Loucy (cell line): Measurements from ENCODE around the gene ING5.
A peak's percentile ranks its signal among the peaks of the same experiment; 100 is the strongest.
"Not testable (repeated sequence)": the region's sequence is repeated elsewhere in the genome, so short reads cannot be mapped to it uniquely, and the experiment has no call there.

Experiments used
- H2AFZ ChIP-seq: fragments of 200-600 bp; sonication (generic); 2 replicates; pipeline ENCODE4 v1.6.0; 2016; ENCODE audit warnings: antibody characterized with exemption, mild to moderate bottlenecking, low read length, moderate library complexity
- H3F3A ChIP-seq: fragments of 200-600 bp; 2 replicates; pipeline ENCODE4 v1.6.0; 2016; ENCODE audit warnings: antibody characterized with exemption, low read depth, mild to moderate bottlenecking
- H3K27me3 ChIP-seq: fragments of 200-600 bp; sonication (generic); 2 replicates; pipeline ENCODE4 v1.6.1; 2014; ENCODE audit warnings: low read length, mild to moderate bottlenecking; ENCODE audit not compliant: insufficient read depth, poor library complexity, severe bottlenecking
- H3K36me3 ChIP-seq: fragments of 200-600 bp; sonication (generic); 2 replicates; pipeline ENCODE4 v1.6.1; 2016; ENCODE audit warnings: low read length; ENCODE audit not compliant: insufficient read depth
- H3K4me1 ChIP-seq: fragments of 200-600 bp; sonication (generic); 2 replicates; pipeline ENCODE4 v1.5.1; 2014; ENCODE audit warnings: low read length, mild to moderate bottlenecking; ENCODE audit not compliant: insufficient read depth, poor library complexity, severe bottlenecking
- H3K4me2 ChIP-seq: fragments of 200-600 bp; sonication (generic); 2 replicates; pipeline ENCODE4 v1.6.0; 2014; ENCODE audit warnings: antibody characterized with exemption, low read length, low read depth, mild to moderate bottlenecking; ENCODE audit not compliant: poor library complexity, severe bottlenecking
- H3K4me3 ChIP-seq: fragments of 200-600 bp; sonication (generic); 2 replicates; pipeline ENCODE4 v1.5.1; 2014; ENCODE audit warnings: low read length, mild to moderate bottlenecking, mixed read lengths; ENCODE audit not compliant: poor library complexity, severe bottlenecking
- H3K79me2 ChIP-seq: fragments of 200-600 bp; sonication (generic); 2 replicates; pipeline ENCODE4 v1.6.1; 2014; ENCODE audit warnings: low read length; ENCODE audit not compliant: insufficient read depth
- H3K9ac ChIP-seq: fragments of 200-600 bp; sonication (generic); 2 replicates; pipeline ENCODE4 v1.6.0; 2014; ENCODE audit warnings: mild to moderate bottlenecking, low read depth, low read length, moderate library complexity; ENCODE audit not compliant: poor library complexity, severe bottlenecking
- H3K9me2 ChIP-seq: fragments of 200-600 bp; sonication (generic); replicated peaks from 2 replicates; pipeline ENCODE4 v1.6.1; 2016; ENCODE audit warnings: low read depth, low read length, mixed read lengths
- H3K9me3 ChIP-seq: fragments of 200-600 bp; sonication (generic); 2 replicates; pipeline ENCODE4 v1.6.1; 2014; ENCODE audit warnings: mild to moderate bottlenecking, antibody characterized with exemption, low read length, low read depth; ENCODE audit not compliant: insufficient read depth
- H4K20me1 ChIP-seq: fragments of 200-600 bp; sonication (generic); 2 replicates; pipeline ENCODE4 v1.6.0; 2014; ENCODE audit warnings: antibody characterized with exemption, low read length, mild to moderate bottlenecking; ENCODE audit not compliant: insufficient read depth, poor library complexity, severe bottlenecking
- CTCF ChIP-seq: fragments of 200-600 bp; sonication (generic); conservative IDR thresholded peaks from 2 replicates; pipeline ENCODE4 v1.5.1; 2014; ENCODE audit warnings: mild to moderate bottlenecking, antibody characterized with exemption, low read length
- EZH2phosphoT487 ChIP-seq: fragments of 200-600 bp; IDR thresholded peaks from 2 replicates; pipeline ENCODE4 v1.6.1; 2018; ENCODE audit warnings: antibody characterized with exemption, mild to moderate bottlenecking, moderate library complexity, borderline replicate concordance

ING5 gene

DNA sequence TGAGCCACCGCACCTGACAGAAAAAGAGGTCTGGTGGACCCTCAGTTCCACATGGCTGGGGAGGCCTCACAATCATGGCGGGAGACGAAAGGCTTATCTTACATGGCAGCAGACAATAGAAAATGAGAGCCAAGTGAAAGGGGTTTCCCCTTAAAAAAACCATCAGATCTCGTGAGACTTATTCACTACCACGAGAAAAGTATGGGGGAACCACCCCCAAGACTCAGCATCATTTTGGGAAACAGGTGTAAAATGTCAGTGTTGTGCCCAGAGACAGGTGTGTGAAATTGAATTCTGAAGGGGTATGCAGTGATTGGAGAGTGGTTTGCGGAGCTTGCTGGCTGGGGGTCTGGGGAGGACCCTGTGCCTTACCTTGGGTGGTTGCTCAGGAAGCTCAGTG, 28.0 kb downstream of the ING5 start:
- no peaks in the 10 kb centered on the region for H3K27me3 ChIP-seq
- no peak overlapping the region for H3K9ac ChIP-seq
- no peaks in the 10 kb centered on the region for H4K20me1 ChIP-seq
- TF ChIP-seq EZH2phosphoT487 (no peak), CTCF (no peak)
- no peaks in the 10 kb centered on the region for H3K9me2 ChIP-seq
- H3F3A ChIP-seq, result no peaks in the 10 kb centered on the region
- peaks cover 9% of the 10 kb centered on the region for H3K4me1 ChIP-seq
- H2AFZ ChIP-seq, result no peak overlapping the region
- H3K36me3 ChIP-seq, result no peaks in the 10 kb centered on the region
- H3K9me3 ChIP-seq, result no peaks in the 10 kb centered on the region
- H3K4me2 ChIP-seq, result no peak overlapping the region
- H3K79me2 ChIP-seq, result no peaks in the 10 kb centered on the region
- H3K4me3 ChIP-seq, result no peak overlapping the region

DNA sequence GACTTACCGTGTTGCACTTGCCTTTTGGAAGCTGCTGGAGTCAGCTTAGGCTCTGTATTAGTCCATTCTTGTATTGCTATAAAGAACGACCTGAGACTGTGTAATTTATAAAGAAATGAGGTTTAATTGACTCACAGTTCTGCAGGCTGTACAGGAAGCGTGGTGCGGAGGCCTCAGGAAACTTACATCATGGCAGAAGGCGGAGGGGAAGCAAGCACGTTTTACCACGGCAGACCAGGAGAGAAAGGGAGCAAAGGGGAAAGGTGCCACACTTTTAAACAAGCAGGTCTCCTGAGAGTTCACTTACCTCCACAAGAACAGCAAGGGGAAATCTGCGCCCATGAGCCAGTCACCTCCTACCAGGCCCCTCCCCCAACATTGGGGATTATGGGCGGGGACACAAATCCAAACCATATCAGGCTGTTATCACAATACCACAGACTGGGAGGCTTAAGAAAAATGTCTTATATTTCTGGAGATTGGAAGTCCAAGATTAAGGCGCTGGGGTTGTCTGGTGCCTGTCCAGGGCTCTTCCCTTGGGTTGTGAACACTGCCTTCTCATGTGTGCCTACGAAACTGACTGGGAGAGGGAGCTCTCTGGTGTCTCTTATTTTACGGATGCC, 28.9 kb downstream of the ING5 start:
- Histone ChIP-seq H3K79me2 (peaks cover 4% of the 10 kb centered on the region; the same call in 1 of the 2 replicates), H3K9ac (no peak overlapping the region), H3K9me3 (no peaks in the 10 kb centered on the region), H3K4me1 (peaks cover 12% of the 10 kb centered on the region), H3K27me3 (no peaks in the 10 kb centered on the region), H3K4me3 (no peak overlapping the region), H3F3A (no peaks in the 10 kb centered on the region), H3K4me2 (peak overlapping the region; percentile 25), H4K20me1 (peaks cover 2% of the 10 kb centered on the region), H2AFZ (no peak overlapping the region), H3K9me2 (no peaks in the 10 kb centered on the region), H3K36me3 (no peaks in the 10 kb centered on the region)
- TF ChIP-seq CTCF (no peak), EZH2phosphoT487 (no peak)

DNA sequence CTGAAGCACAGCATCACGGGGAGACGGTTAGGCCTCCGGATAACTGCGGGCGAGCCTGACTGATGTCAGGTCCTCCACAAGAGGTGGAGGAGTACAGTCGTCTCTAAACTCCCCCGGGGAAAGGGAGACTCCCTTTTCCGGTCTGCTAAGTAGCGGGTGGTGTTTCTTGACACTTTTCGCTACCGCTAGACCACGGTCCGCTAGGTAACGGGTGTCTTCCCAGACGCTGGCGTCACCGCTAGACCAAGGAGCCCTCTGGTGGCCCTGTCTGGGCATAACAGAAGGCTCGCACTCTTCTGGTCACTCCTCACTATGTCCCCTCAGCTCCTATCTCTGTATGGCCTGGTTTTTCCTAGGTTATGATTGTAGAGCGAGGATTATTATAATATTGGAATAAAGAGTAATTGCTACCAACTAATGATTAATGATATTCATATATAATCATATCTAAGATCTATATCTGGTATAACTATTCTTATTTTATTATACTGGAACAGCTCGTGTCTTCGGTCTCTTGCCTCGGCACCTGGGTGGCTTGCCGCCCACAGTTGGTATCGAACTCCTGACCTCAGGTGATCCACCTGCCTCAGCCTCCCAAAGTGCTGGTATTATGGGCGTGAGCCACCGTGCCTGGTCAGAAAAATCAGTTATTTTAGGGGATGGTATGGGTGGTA, 30.8 kb downstream of the ING5 start:
- peaks cover 25% of the 10 kb centered on the region for H3K4me1 ChIP-seq
- H3K4me3 ChIP-seq, result not testable (repeated sequence)

More for the DNA sequence above, 30.8 kb downstream of the ING5 start:
- H3K9ac ChIP-seq, H3K36me3 ChIP-seq, H4K20me1 ChIP-seq, H3K27me3 ChIP-seq, H2AFZ ChIP-seq, H3K9me2 ChIP-seq, H3K4me2 ChIP-seq, H3F3A ChIP-seq, H3K9me3 ChIP-seq, H3K79me2 ChIP-seq: not testable (repeated sequence)
- peak; percentile 42 for TF ChIP-seq CTCF
